Ammon's horn (tissue), 1 donor: ENCODE results near the gene BBS9.
"Not testable (repeated sequence)": the region's sequence is repeated elsewhere in the genome, so short reads cannot be mapped to it uniquely, and the experiment has no call there.

Experiments used
- DNase-seq: peaks from one replicate; pipeline ENCODE4 v3.0.0-alpha.2; 2016; ENCODE audit warnings: low spot score

The BBS9 gene

DNA sequence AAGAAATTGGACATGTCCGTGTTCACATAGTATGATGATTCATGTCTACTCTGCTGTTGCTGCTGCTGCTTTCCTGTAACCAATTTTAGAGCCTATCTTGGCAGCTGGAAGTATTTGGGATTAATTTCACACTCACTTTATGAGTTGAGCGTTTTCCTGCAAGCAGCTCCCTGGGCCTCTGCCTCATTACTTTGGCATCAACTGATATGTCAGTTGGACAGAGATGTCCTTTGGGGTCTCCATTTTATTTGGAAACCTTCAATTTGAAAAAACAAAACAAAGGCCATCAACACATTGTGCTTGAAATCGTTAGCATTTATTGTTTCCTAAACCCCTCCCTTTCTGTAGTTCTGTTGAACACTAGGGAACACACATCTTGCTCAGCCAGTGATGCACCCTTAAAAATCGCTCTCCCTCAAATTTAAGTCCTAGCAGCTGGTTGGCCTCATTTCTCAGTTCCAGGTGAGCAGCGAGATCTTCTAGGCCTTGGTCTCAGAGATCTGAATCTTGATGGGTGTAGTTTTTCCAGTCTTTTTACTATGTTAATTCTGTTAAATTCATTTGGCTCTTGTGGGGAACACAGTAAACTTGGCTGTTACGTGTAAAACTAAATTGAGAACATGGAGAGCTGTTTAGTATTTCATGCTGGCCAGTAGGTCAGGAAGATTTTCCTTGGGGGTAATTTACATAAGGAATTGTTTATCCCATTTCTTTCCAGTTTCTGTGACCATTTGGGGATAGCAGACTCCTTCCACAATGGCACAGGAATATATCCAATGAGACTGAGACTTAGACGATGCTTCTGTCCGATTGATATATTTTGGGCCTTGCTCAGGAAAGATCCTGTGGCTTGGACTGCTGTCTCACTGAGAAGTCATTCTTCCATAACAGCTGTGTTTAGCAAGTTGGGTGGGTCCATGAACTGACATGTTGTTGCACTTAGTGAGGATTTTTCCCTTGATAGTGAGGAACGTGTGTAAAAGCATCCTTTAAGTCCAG is 371.6 kb downstream of the BBS9 start:
- DNase-seq, result no peak

DNA sequence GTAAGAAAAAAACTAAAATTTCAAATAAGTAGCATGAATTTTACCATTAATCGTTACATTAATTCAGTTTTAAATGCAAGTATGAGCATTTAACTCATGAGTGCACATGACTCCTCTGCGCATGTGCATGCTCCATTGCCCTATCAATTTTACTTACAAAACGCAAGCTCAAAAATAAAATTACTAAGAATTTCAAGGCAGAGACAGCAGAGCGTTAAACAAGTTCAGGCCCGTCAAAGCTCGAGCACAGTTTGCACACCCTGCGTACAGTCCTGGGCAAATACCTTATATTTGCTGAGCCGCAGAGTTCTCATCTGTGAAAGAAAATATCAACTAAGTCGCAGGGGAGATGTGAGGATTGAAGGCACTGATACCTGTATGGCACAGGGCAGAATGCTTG is 373.6 kb downstream of the BBS9 start:
- no peak for DNase-seq

DNA sequence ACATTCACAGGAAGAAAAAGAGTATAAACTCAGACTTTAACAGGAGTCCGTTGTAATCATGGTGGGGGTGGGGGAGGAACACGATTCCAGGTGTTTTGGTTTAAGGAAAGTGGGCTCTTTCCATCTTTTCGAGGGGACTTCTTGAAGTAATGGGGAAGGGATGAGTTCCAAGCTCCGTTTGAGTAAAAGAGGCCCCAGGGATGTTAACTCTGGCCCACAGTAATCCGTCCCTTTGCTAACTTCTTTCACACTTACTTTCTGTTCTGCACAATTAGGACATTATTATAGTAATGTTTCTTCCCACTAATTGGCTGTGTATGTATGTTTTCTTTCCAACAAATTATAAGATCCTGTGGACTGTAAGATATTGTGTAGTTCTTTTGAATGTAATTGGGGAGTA is 374.4 kb downstream of the BBS9 start:
- no peak for DNase-seq

DNA sequence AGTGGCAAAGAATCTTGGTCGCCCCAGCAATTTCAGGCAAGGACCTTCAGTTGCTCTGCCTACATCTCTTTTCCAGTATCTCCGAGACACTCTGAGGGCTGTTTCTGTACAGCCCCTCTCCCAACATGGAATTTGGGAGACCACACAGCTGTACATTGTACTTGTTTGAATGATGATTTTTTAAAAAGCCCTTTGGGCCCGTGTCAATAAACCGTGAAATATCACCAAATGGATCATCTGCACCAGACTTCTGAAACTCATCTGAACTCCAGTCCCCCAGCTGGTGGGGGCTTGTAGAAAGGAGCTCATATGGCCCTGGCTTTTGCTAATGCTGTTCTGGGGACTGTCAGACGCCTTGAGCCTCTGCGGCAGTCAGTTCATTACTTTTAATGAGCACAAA is 374.9 kb downstream of the BBS9 start:
- DNase-seq, result no peak

DNA sequence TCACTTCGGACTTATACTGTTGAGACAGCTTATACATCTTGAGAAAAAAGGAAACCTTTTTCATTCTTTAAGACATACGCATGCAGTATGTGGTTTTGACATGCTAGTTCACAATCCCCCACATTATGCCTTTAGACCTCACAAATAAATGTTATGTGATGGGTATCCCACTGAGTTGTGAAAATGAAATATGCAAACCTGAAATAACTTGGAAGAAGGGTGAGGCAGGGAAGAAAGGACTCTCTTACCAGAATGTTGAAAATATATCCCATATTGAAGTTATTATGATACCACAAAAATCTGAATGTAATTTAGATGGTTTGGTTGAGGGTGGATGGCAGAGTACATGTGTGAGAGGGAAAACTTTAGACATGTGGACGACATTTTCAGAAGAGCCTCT is 379.8 kb downstream of the BBS9 start:
- DNase-seq, result no peak

DNA sequence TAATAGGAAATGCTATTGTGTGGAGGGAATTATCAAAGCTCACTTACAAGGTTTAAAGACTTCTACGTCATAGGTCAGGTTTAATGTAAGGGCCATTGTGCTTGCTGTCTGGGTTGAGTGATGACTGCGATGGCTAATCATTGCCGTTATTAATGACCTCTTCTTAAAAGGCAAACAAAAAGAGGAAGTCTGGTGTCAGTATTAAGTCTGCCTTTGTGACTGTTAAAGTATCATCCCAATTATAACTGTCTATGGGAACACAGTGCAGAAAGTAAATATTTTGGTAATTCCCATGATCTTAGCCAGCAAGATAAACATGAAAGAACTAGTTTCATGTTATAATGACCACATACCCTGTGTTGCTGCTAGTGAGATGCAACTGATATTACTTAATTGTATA is 382.4 kb downstream of the BBS9 start:
- DNase-seq, result no peak

DNA sequence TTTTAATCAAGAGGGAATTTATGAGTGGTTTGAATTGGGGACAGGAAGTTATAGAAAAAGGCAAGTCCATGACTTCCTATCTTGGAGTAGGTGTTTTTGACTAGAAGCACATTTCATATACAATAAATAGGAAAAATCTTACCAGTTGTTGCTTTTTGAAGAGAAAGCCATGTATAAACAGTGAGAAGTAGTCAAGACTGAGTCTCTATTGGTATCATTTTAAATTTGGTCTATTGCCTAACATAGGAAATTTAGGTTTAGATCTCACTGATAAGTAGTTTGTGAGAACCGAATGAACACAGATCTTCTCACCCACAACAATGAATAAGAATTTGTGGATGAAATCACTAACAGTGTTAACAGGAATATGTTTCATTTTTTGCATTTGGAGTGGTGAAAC is 387.2 kb downstream of the BBS9 start:
- no peak for DNase-seq

DNA sequence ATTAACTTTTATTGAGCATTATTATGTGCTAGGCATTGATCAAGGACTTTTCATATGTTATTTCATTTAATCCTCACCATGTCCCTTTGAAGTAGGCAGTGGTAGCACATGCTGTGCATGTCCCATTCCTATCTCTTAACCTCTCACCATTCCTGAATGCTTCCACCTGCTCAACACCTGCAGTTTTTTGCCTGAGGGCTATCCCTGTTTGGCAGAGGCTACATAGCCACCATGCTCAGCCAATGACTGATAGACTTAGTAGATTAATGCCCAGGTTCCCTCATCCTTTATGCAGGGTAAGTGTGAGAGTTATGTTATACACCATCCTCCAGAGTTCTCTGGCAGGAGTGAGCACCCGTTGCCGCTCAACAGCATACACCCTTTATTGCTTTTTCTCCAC is 387.8 kb downstream of the BBS9 start:
- no peak for DNase-seq

DNA sequence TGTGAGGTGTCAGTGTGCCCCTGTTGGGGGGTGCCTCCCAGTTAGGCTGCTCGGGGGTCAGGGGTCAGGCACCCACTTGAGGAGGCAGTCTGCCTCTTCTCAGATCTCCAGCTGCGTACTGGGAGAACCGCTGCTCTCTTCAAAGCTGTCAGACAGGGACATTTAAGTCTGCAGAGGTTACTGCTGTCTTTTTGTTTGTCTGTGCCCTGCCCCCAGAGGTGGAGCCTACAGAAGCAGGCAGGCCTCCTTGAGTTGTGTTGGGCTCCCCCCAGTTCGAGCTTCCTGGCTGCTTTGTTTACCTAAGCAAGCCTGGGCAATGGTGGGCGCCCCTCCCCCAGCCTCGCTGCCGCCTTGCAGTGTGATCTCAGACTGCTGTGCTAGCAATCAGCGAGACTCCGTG is 397.6 kb downstream of the BBS9 start:
- not testable (repeated sequence) for DNase-seq

DNA sequence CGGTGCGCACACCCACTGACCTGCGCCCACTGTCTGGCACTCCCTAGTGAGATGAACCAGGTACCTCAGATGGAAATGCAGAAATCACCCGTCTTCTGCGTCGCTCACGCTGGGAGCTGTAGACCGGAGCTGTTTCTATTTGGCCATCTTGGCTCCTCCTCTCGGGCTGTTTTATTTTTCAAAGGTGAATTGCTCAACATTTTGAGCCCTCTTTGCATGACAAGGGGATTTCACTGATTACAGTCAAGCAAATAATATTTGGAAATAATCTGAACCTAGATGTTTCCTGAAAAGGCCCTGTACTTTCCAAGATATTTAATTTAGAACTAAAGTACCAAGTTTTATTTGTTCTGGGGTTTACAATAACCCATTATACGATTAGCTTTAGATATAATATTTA is 398.2 kb downstream of the BBS9 start:
- DNase-seq, result not testable (repeated sequence)

DNA sequence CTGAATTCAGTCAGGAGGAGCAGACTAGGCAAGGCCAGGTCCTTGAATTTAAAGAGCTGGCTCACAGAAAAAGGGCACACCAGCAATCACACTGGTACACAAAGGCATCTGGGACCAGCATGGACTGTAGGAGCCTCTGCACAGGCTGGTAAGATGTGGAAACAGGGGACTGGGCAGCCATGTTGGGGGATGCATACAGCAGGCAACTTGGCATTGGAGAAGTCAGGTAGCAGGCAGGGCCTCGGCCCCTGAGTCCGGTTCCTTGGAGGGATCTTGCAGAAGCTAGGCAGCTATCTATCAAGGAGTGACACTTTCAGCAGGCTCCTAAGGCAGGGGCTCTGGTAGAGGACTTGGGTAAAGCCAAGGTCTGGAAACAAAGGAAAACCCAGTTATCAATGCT is 399.7 kb downstream of the BBS9 start:
- no peak for DNase-seq

DNA sequence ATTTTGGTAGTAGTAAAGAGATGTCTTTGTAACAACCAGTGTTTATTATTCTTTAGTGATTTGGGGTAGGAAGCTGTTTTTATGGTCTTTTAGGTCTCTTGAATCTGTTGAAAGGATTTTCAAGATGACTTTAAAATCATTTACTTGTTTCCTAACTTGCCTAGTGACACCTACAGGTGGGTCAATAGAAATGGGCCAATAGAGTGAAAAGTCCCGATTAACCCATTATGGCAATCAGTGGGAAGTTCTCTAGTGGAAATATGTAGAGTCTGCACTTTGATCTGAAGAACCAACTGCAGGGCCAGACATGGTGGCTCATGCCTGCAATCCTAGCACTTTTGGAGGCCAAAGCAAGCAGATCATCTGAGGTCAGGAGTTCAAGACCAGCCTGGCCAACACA is 401.3 kb downstream of the BBS9 start:
- DNase-seq, result no peak

DNA sequence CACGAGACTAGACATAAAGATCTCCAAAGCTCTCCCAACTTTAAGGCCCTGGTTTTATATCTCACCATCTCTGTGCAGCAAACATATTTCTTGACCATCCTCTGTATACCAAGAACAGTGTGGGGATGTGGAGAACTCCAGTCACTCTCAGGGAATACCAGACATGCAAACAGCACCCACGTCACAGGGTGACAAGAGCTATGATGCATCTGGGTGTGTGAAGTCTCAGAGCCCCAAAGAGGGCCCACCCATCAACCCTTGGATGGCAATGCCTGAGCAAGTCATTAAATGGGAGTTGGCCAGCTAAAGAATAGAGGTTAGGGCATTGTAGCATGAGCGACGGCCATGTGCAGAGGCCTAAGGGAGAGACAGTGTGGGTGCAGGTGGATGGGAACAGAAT is 402.5 kb downstream of the BBS9 start:
- no peak for DNase-seq

DNA sequence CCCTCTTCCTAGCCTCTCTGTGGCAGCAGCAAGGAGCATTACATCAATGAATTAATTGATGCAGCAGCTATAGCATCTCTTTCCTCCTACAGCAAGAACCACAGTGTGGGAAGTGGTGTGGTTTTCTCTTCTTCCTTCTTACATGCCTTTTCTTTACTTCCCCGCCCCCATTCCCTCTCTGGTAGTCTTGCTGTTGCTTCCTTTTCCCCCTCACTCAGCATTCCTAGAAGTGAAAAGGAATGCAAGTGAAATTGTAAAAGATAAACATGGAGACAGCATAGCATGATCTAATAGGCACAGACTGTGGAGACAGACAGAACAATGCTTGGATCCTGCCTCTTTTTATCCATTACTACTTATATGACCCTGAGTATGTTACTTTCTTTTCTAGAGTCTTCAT is 405.5 kb downstream of the BBS9 start:
- DNase-seq, result no peak

DNA sequence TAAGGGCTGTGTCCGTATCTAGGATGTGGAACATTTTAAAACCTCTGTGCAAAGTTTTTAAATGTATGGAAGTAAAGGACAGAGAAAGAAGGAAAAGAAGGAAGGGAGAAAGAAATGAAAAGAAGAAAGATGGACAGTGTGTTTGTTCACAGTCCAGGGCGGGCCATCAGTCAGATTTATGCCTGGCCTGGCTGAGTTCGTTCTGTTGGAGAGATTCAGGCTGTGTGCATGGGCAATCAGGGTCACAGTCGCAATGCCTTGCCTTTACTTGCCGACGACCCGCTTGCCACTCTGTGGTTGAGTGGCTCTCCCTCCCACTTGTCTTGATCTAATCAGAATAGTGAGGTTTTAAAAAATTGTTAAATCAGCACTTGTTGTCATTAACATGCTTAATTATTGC is 406.6 kb downstream of the BBS9 start:
- no peak for DNase-seq

DNA sequence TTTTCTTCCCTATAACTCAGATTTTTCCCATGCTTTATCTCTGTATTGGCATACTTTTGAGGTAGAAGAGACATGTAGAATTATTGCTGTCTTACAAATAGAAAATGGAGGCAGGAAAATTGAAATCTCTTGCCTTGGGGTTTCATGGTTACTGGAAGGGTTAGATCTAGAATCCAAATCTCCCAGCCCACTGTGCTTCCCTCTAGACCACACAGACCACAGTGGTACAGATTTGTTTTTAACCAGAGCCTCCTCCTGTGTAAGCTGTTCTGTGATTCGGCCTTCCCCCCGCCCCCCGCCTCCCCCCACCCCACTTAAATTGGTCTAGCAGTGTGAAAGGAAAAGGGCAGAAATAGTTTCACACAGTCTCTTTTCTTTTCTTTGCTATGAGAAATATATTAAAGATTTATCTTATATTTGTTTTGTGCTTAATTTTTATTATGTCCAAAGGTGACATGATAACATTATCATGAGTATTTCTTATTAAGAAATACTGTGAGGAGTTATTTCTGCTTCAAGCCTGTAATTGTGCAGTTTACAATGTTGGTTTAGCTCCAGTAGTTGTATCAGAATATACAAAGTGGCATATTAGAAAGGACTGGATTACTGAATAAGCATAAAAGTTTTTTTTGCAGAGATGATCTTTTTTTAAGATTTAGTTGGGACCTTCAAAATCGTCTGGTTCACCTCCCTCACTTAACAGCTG is 407.2 kb downstream of the BBS9 start:
- no peak for DNase-seq

DNA sequence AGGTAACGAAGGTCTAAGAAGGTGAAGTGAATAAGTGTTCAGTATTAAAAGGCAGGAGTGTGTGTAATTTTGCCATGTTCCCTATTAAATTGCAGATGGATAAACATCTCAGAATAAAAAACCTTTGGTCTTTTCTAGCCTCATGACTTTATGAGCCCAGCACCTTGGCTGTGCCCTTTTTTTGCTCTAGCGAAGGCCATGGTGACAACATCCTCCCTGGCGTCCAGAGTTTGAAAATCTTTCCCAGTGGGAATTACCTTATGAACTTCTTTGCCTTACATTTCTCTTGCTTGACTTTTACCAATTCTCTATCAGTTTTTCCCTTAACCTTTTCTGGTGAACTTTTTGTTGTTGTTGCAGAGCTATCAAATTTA is 407.7 kb downstream of the BBS9 start:
- DNase-seq, result no peak

DNA sequence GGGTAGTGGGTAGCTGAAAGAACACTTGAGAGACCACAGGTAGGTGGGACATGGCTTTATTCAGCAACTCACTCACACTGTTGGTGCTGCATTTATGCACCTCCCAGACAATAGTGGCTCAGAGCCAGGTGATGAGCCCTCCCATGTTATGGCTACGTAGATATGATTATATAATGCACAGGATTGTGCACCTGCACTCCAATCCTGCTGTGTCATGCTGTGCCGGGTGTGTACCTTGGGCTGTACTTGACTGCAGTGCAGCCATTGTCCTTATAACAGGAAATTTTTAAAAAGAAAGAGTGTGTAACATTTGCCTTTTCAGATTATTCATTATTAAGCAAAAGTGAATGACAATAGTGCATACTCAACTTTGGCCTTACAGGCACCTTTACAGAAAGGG is 409.8 kb downstream of the BBS9 start:
- no peak for DNase-seq

DNA sequence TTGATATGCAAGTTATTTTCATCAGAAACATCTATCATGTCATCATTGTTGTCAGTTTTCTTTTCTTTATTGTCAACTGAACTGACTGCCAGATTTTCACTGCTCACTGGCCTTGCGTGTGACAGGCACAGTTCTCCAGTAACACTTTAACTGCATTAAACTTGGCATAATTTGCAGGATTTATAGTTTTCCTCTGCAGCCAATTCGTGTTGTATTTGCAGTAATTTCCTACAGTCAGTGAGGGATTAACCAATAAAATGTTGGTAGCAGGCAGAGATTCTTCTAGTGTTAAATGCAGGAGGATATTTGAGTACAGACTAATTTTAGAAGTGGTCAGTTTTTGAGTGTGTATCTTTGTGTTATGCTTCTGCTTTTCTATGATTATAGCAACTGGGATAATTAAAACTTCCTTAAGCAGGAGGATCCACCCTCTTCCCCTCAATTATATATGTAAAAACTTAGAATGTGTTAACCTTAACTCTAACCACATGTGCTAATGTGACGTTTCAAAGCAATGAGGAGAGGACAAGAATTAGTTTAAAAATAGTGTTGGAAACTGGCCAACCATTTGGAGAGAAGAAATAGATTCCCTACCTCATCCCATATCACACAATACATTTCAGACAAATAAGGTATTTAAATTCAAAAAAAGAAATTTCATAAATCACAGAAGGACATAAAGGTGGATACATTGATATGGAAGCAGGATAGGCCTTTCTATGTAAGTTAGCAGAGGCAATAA is 410.5 kb downstream of the BBS9 start:
- no peak for DNase-seq

DNA sequence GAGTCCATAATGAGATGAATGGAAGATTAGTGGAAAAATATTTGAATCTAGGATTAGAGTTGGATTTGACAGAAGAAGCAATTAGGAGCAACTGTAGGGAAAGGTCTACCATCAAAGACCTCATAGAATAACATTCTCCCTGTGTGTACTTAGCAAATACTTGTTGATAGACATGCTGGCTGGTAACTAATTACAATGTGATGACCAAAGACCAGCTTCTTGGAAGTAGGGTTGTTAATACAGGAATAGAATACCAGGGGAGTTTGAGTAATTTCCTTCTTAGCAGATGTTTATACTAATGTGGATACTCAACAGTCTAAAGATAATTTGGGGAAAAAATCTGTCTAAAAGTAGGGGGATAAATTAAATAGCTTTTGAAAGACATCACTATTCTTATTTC is 418.5 kb downstream of the BBS9 start:
- no peak for DNase-seq

DNA sequence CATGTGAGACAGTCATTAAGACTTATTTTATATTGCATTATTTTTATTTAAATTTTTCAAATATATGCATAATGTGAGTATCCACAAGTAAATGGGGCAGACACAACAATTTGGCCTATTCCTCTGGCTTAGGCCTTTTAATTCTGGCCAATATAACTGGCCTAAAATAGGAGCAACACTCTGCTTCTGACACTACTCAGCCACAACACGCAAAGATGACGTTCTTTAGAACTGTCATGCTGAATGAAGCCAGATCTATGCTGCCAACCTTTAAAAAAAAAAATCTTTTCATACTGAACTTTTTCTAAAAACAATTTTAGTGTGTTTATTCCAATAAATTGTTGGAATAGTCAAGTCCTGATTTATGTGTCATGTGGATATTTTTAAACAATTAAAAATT is 421.0 kb downstream of the BBS9 start:
- no peak for DNase-seq

DNA sequence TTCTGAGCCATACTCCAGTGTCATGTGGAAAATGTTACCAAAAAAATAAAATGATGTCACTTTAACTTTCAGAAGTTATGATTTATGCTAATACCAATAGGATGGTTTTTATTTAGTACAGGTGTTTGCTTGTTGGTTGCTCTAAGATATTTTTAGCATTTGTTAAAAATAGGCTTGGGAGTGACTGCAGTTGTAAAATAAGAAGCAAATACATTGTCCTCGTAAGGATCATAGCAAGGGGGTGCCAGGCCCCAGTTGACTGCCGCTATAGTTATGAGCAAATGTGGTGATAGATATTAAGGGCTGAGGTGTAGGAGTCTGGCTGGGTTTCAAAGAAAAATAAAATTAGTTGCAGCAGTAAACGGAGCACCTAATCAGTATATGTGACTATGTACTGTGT is 421.6 kb downstream of the BBS9 start:
- no peak for DNase-seq

DNA sequence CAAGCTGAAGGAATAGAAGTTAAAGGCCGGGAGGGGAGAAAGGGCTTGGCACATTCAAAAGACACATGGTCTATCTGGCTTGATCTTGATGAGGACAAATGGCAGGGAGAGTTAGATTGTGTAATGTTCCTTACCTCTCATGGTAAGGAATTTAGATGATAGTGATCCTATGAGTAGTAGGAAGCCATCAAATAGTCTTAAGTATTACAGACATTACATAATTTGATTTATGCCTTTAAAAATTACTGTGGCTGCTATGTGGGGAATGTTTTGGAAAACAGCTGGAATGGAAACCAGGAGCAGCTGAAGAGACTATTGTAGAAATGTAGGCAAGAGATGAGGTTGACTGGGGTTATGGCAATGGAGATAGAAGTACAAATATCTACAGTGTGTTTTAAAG is 424.7 kb downstream of the BBS9 start:
- DNase-seq, result no peak
